ENCODE results near the gene RGS10.

RGS10 gene

GRCh38 chr10:119541459-119542356 is 811 bp downstream of the RGS10 start:
- peak overlapping the region; percentile 86 for H3K4me3 ChIP-seq (ENCODE audit: low read length)
- peak overlapping the region; percentile 94 for H3K4me2 ChIP-seq (ENCODE audit: low read depth, low read length)
- H3K27me3 ChIP-seq (replicated peaks; ENCODE audit: insufficient read depth, low read length), result no peaks in the 10 kb centered on the region
- no peaks in the 10 kb centered on the region for H3K9me2 ChIP-seq (replicated peaks; ENCODE audit: insufficient read depth, low read length)
- H3K79me2 ChIP-seq (ENCODE audit: low read length), result peaks cover 8% of the 10 kb centered on the region; the same call in 1 of the 2 replicates
- no peaks in the 10 kb centered on the region for H3K36me3 ChIP-seq (replicated peaks; ENCODE audit: insufficient read depth, low read length)
- peak overlapping the region; percentile 74; the same call in 1 of the 2 replicates for H3K9ac ChIP-seq (ENCODE audit: low read length)
- H3K9me3 ChIP-seq (replicated peaks; ENCODE audit: insufficient read depth, low read length), result no peaks in the 10 kb centered on the region
- no peak for TF ChIP-seq EZH2 (optimal IDR thresholded peaks at IDR 0.05; ENCODE audit: low read depth, low read length)
- no peak for TF ChIP-seq CTCF (IDR thresholded peaks at IDR 0.05; ENCODE audit: low read length)
- no peak for TF ChIP-seq EZH2phosphoT487 (IDR thresholded peaks at IDR 0.05; ENCODE audit: low read length)
- peak; percentile 29 for DNase-seq
- no peak overlapping the region for H3K27ac ChIP-seq (ENCODE audit: low read length)
- no peaks in the 10 kb centered on the region for H3F3A ChIP-seq (ENCODE audit: insufficient read depth, low read length)
- H4K20me1 ChIP-seq (ENCODE audit: insufficient read depth, low read length), result no peaks in the 10 kb centered on the region
- peak overlapping the region; percentile 95 for H2AFZ ChIP-seq (ENCODE audit: low read length)
- H3K4me1 ChIP-seq (ENCODE audit: low read length), result no peaks in the 10 kb centered on the region

GRCh38 chr10:119541046-119541445 is 1.5 kb downstream of the RGS10 start:
- Histone ChIP-seq H3K79me2 (ENCODE audit: low read length) (peaks cover 8% of the 10 kb centered on the region; the same call in 1 of the 2 replicates), H3K27me3 (replicated peaks; ENCODE audit: insufficient read depth, low read length) (no peaks in the 10 kb centered on the region), H3K4me3 (ENCODE audit: low read length) (no peak overlapping the region), H3F3A (ENCODE audit: insufficient read depth, low read length) (no peaks in the 10 kb centered on the region), H2AFZ (ENCODE audit: low read length) (no peak overlapping the region), H3K4me2 (ENCODE audit: low read depth, low read length) (no peak overlapping the region), H4K20me1 (ENCODE audit: insufficient read depth, low read length) (no peaks in the 10 kb centered on the region), H3K9me3 (replicated peaks; ENCODE audit: insufficient read depth, low read length) (no peaks in the 10 kb centered on the region), H3K9me2 (replicated peaks; ENCODE audit: insufficient read depth, low read length) (no peaks in the 10 kb centered on the region), H3K27ac (ENCODE audit: low read length) (no peak overlapping the region), H3K9ac (ENCODE audit: low read length) (no peak overlapping the region), H3K4me1 (ENCODE audit: low read length) (no peaks in the 10 kb centered on the region), H3K36me3 (replicated peaks; ENCODE audit: insufficient read depth, low read length) (no peaks in the 10 kb centered on the region)
- no peak for TF ChIP-seq CTCF (IDR thresholded peaks at IDR 0.05; ENCODE audit: low read length)
- no peak for TF ChIP-seq EZH2 (optimal IDR thresholded peaks at IDR 0.05; ENCODE audit: low read depth, low read length)
- no peak for TF ChIP-seq EZH2phosphoT487 (IDR thresholded peaks at IDR 0.05; ENCODE audit: low read length)
- DNase-seq, result no peak

- Histone ChIP-seq H3K9ac (ENCODE audit: low read length) (no peak overlapping the region), H3K79me2 (ENCODE audit: low read length) (peaks cover 8% of the 10 kb centered on the region; the same call in 1 of the 2 replicates), H3K9me2 (replicated peaks; ENCODE audit: insufficient read depth, low read length) (no peaks in the 10 kb centered on the region), H3K4me2 (ENCODE audit: low read depth, low read length) (no peak overlapping the region), H3K4me3 (ENCODE audit: low read length) (no peak overlapping the region), H3K27me3 (replicated peaks; ENCODE audit: insufficient read depth, low read length) (no peaks in the 10 kb centered on the region), H3K36me3 (replicated peaks; ENCODE audit: insufficient read depth, low read length) (no peaks in the 10 kb centered on the region), H3K4me1 (ENCODE audit: low read length) (no peaks in the 10 kb centered on the region), H4K20me1 (ENCODE audit: insufficient read depth, low read length) (no peaks in the 10 kb centered on the region), H2AFZ (ENCODE audit: low read length) (no peak overlapping the region), H3F3A (ENCODE audit: insufficient read depth, low read length) (no peaks in the 10 kb centered on the region), H3K9me3 (replicated peaks; ENCODE audit: insufficient read depth, low read length) (no peaks in the 10 kb centered on the region), H3K27ac (ENCODE audit: low read length) (no peak overlapping the region)
- TF ChIP-seq EZH2 (optimal IDR thresholded peaks at IDR 0.05; ENCODE audit: low read depth, low read length) (no peak), CTCF (IDR thresholded peaks at IDR 0.05; ENCODE audit: low read length) (no peak), EZH2phosphoT487 (IDR thresholded peaks at IDR 0.05; ENCODE audit: low read length) (no peak)
- DNase-seq, result no peak
Measured at GRCh38 chr10:119540038-119540437, 2.5 kb downstream of the RGS10 start.

All from MM.1S (cell line).